ENCODE data around the gene RALA. TPM values are rescaled to one million over a fixed set of nuclear protein-coding genes. Genes with fewer than 3 reads are reported as not detected.

Gene RALA
- 26.7 TPM for total RNA-seq
- long read RNA-seq, transcript RALA-201 (5 exons, 2,880 nt): major isoform, 57 of 66 reads
- long read RNA-seq, partial matches to known transcripts: 4 of 66 reads
- long read RNA-seq, other reads (novel, unspliced or antisense): 4 of 66 reads

DNA sequence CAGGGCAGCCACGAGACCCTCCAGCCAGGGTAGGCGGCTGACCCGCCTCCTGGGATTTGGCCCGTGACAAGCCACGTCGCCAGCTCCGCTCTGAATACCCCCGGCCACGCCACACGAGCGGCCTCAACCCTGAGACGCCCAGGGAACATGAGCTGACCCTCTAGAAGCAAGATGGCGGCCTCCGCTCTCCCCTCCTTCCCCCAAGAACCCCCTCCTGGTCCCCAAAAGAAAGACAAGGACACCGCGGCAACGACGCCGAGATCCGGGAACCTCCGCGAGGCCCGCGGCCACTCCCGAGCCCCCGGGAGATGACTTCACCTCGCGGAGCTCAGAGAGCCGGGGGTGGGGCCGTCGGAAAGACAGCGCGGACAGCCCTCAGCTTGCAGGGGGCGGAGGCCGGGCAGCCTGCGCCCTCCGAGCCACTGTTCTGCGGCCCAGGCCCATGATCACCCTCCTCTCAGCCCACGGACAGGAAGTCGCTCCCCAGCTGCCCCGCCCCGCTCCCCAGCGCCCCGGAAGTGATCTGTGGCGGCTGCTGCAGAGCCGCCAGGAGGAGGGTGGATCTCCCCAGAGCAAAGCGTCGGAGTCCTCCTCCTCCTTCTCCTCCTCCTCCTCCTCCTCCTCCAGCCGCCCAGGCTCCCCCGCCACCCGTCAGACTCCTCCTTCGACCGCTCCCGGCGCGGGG lies at the start of gene RALA:
TSS of gene RALA (plus strand) at position 526 of the 685 bp plus-strand sequence. CDS start 63,096 bp downstream, outside the sequence.
- peak; percentile 97 for DNase-seq (ENCODE audit: low spot score)

- no peak for DNase-seq (ENCODE audit: low spot score)
These were observed 48.6 kb upstream of the RALA start for GRCh38 chr7:39574673-39575349.

GRCh38 chr7:39577229-39577874 lies 46.0 kb upstream of the RALA start:
- DNase-seq (ENCODE audit: low spot score): no peak

GRCh38 chr7:39580149-39580874 lies 43.1 kb upstream of the RALA start:
- no peak for DNase-seq (ENCODE audit: low spot score)

GRCh38 chr7:39582536-39582935 lies 40.8 kb upstream of the RALA start:
- no peak for DNase-seq (ENCODE audit: low spot score)

DNA sequence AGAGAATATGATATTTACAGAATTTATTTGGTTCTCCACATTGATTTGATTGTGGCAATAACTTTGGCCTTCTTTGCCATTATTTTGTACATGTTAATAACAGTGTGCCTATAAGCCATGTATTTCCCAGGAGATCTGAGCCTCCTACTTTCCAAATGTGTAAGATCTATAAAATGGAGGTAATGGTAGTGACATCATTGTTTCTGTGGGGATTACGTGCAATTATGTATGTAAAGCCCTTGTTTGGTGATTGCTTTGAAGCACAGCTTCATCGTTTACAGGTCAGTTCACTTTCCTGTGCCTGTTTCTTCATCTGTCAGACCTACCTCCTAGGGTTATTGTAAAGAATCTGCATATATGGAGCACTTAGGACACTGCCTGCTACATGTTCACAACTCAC lies 39.8 kb upstream of the RALA start:
- DNase-seq (ENCODE audit: low spot score): no peak

DNA sequence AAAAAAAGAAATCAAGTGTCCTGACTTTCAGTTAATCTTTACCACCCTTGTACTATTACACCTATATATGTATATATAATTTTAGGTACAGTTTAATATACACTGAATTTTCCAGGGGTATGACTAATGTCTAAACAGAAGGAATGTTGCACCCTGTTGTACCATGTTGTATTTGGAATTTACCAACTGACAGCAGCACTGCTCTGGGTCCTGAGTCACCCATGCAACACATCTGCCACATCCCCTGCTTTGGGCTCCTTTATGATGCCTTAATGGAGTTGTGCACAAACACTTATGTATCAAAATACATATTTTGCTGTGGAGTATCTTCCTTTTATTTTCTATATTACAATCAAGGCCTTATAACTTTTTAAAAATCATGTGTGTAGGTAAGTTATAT lies 36.0 kb upstream of the RALA start:
- DNase-seq (ENCODE audit: low spot score): no peak

DNA sequence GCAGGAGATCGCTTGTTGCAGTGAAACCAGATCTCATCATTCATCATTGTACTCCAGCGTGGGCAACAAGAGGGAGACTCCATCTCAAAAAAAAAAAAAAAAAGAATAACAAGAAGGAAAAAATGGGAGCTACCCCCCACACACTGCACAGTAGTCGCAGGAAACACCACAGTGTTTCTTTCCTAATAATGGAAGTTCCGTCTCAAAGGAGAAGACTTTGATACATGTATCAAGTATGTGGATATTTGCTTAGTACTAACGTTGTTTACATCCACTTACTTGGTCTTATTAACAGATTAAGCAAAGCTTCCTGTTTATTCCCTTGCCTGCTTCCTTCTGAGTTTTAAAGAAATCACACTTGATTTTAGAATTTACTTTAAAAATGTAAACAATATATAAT lies 35.0 kb upstream of the RALA start:
- no peak for DNase-seq (ENCODE audit: low spot score)

DNA sequence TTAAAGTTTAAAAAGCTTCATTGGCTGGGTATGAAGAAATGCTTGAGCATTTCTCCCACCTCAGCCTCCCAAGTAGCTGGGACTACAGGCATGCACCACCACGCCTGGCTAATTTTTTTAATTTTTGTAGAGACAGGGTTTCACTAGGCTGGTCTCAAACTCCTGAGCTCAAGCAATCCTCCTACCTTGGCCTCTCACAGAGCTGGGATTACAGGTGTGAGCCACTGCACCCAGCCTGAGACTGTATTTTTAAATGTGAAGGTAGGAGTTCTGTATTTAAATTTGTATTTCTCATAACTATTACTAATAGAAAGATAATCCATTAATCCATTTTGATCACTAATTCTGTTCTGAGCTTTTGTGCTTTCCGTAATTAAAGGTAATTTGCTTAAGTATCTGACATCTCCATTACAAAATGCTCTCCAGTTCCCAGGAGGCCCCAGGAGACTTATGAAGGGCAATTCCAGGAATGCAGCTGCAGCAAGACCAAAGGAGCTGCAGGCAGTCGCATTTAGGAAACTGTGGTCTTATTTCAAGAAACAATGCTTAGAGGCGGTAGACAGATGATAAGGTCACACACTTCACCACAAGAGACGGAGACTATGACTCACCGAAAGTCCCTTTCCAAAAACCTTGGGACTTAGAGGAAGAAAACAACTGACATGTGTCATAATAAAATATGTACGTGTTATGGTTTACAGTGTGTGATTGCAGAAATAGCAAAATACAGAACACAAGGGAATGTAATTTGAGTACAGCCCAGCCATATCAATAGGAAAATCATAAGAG lies 33.9 kb upstream of the RALA start:
- no peak for DNase-seq (ENCODE audit: low spot score)

- no peak for DNase-seq (ENCODE audit: low spot score)
These were observed 30.8 kb upstream of the RALA start for GRCh38 chr7:39592586-39592985.

DNA sequence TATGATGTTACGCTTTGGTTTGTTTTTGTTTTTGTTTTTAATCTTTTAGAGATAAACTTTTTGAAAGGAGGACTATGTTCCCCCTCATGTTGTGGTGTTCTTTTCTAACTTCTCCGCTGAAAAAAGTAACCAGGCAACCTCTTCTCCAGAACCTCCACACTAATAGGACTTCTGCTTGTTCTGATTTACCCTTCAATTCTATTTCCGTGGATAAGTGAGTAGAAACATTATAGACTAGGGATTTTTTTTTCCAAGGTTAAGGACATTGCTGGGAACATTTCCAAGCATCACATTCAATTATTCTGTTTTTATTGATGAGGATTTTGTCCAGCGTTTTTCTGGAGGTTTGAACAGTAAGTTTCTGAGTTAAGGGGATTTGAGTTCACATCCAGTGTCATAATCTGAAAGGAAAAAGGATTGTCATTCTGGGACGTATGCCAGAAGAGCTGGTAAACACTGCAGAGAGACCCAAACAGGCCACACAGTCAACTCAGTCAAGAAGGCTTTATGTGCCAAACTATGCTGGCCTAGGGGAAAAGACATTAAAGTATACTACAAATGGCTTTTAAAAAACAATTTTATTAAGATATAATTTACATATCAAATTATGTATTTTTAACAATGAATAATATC lies 28.3 kb upstream of the RALA start:
- no peak for DNase-seq (ENCODE audit: low spot score)

DNA sequence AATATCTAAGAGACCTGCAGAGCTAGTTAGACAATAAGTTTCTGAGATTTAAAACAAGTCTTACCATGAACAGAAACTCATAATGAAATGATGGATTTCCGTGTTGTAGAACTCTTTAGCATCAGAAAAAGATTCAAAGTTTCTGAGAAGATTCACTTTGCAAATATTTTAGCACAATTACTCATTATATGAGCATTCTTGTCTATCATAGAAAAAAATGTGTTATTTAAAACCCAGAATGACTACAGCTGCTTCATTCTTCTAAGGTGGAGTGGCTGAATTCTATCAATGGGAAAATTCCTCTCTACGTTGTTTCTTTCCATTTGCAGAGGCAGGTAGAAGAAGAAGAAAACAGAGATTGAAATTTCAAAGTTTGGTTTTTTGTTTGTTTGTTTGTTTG lies 21.0 kb upstream of the RALA start:
- DNase-seq (ENCODE audit: low spot score): no peak

GRCh38 chr7:39603924-39604323 lies 19.4 kb upstream of the RALA start:
- no peak for DNase-seq (ENCODE audit: low spot score)

- no peak for DNase-seq (ENCODE audit: low spot score)
These were observed 18.3 kb upstream of the RALA start for GRCh38 chr7:39605087-39605486.

DNA sequence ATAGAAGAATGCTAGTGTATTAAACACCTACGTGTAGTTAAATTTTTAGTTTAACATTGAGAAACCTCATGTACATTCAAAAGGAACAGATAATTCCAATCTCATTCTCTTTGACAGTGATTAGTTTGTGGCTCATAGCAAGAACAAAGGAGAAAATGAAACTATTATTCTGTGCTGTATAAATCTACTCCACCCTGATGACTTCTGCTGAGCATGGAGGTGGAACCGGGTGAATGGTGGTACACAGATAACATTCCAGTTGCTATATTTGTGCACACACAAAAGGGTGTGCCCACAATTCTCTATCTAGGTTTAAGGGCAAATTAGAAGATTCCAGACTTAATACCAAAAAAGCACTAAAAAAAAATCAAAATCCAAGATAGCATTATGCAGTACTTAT lies 17.0 kb upstream of the RALA start:
- DNase-seq (ENCODE audit: low spot score): no peak

DNA sequence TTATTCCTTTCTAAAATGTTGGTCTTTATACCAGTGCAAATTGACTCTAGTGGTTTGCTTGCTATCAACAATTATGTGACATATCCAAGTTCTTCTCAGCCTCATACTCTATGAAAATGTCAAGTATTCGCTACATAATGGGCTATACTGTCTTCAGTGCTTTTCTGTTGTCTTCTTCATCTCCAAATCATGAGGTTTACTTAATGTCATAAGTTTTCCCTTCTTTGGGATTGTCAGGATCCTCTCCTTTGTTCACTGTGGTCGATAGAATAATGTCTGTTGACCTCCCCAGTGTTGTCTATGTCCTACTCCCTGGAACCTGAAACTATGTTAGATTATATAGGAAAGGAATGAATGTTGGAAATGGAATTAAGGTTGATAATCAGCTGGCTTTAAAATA lies 16.4 kb upstream of the RALA start:
- DNase-seq (ENCODE audit: low spot score): no peak

GRCh38 chr7:39607865-39608264 lies 15.5 kb upstream of the RALA start:
- no peak for DNase-seq (ENCODE audit: low spot score)

DNA sequence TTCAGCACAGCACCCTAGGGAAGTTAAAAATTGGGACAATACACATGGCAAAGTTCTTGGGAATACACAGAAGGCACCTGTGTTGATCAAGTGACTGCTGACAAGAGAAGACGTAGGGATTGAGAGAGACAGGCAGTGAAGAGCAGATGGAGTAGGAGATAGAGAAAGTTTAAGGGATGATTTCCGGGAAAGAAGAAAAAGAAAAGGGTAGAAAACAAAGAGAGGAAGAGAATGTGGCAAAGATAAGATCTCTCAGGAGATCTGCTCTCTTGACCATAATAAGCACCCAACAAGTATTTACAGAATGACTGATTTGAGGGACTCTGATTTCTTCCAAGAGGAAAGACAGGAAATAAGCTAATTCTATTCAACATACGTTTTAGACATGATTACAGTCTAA lies 15.1 kb upstream of the RALA start:
- no peak for DNase-seq (ENCODE audit: low spot score)

- DNase-seq (ENCODE audit: low spot score): no peak
These were observed 14.0 kb upstream of the RALA start for GRCh38 chr7:39609113-39609934.

- DNase-seq (ENCODE audit: low spot score): no peak
These were observed 13.5 kb upstream of the RALA start for GRCh38 chr7:39609935-39610263.

Data from mesenteric fat pad (tissue), 1 donor.